H1 (cell line): ENCODE measurements around the gene RAB31. TPM values are rescaled to one million over a fixed set of nuclear protein-coding genes. Genes with fewer than 3 reads are reported as not detected.
A peak's percentile ranks its signal among the peaks of the same experiment; 100 is the strongest.

ENCODE experiments used
- CTCF ChIA-PET: fragments of 300-600 bp; sonication (Branson Sonifier 250); formaldehyde crosslinking; loops from one replicate; lab custom pipeline; 2021; ENCODE audit not compliant: partially characterized antibody; lab: Charles Lee
- POLR2A ChIA-PET: fragments of 300-600 bp; sonication (Branson Sonifier 250); formaldehyde crosslinking; loops from one replicate; lab custom pipeline; 2021; ENCODE audit warnings: inconsistent platforms; ENCODE audit not compliant: partially characterized antibody; lab: Charles Lee
- DNase-seq, 2 experiments: peaks; one replicate each; pipeline versions ENCODE4 v3.0.0 to v3.0.0-alpha.2; 2010 to 2022; ENCODE audit warnings: low spot score in 2 of 2, low read depth in 1 of 2, mixed read lengths in 1 of 2
- FAIRE-seq: peaks from 2 replicates; lab custom pipeline; 2011; peaks lifted over from hg19 to GRCh38; lab: Jason Lieb, UNC
- H2AFZ ChIP-seq: 2 replicates; pipeline ENCODE4 v1.8.1; 2012; ENCODE audit warnings: low read length, inconsistent platforms
- H2AK5ac ChIP-seq: 2 replicates; pipeline ENCODE4 v1.6.1; 2013; ENCODE audit warnings: low read depth, low read length
- H2BK120ac ChIP-seq: replicated peaks from 2 replicates; pipeline ENCODE3; 2013; ENCODE audit warnings: low read depth, low read length, inconsistent platforms
- H2BK12ac ChIP-seq: 2 replicates; pipeline ENCODE4 v1.6.1; 2013; ENCODE audit warnings: low read depth, low read length
- H2BK15ac ChIP-seq: 2 replicates; pipeline ENCODE4 v1.6.1; 2013; ENCODE audit warnings: low read length
- H2BK20ac ChIP-seq: 2 replicates; pipeline ENCODE4 v1.6.1; 2013; ENCODE audit warnings: low read length
- H2BK5ac ChIP-seq: 2 replicates; pipeline ENCODE4 v1.6.1; 2013; ENCODE audit warnings: low read depth, low read length
- H3K14ac ChIP-seq: 2 replicates; pipeline ENCODE4 v1.6.1; 2013; ENCODE audit warnings: inconsistent platforms; ENCODE audit not compliant: insufficient read length
- H3K18ac ChIP-seq: 2 replicates; pipeline ENCODE4 v1.6.1; 2013; ENCODE audit warnings: low read length; ENCODE audit errors: extremely low read depth
- H3K23ac ChIP-seq: 2 replicates; pipeline ENCODE4 v1.6.1; 2013; ENCODE audit warnings: inconsistent platforms; ENCODE audit not compliant: insufficient read length
- H3K23me2 ChIP-seq: 2 replicates; pipeline ENCODE4 v1.6.1; 2013; ENCODE audit warnings: low read depth, low read length
- H3K27ac ChIP-seq: 2 replicates; pipeline ENCODE4 v1.6.1; 2011; ENCODE audit warnings: low read depth, low read length, inconsistent platforms
- H3K27me3 ChIP-seq, 4 experiments: replicated peaks in 1 of 4; 1 replicate in 1 of 4; 2 replicates in 3 of 4; pipeline versions ENCODE4 v1.6.1 to v1.8.1; 2011 to 2013; ENCODE audit warnings: low read length in 3 of 4, mild to moderate bottlenecking in 3 of 4, inconsistent platforms in 2 of 4, mixed read lengths in 2 of 4, moderate library complexity in 1 of 4; ENCODE audit not compliant: control insufficient read depth in 3 of 4, insufficient read depth in 3 of 4; ENCODE audit errors: extremely low read depth in 1 of 4
- H3K36me3 ChIP-seq, 4 experiments: 2 replicates each; pipeline versions ENCODE4 v1.6.1 to v1.8.1; 2011 to 2013; ENCODE audit warnings: mild to moderate bottlenecking in 4 of 4, low read length in 3 of 4, moderate library complexity in 2 of 4, control low read depth in 1 of 4, inconsistent platforms in 1 of 4; ENCODE audit not compliant: insufficient read depth in 4 of 4, control insufficient read depth in 2 of 4
- H3K4ac ChIP-seq: replicated peaks from 2 replicates; pipeline ENCODE3; 2013; ENCODE audit warnings: low read length, low read depth, mixed read lengths, inconsistent platforms; ENCODE audit not compliant: insufficient read length
- H3K4me1 ChIP-seq, 4 experiments: replicated peaks in 1 of 4; 1 replicate in 1 of 4; 2 replicates in 3 of 4; pipeline versions ENCODE4 v1.6.1 to v1.8.1; 2011 to 2013; ENCODE audit warnings: low read length in 3 of 4, inconsistent platforms in 2 of 4, mixed read lengths in 1 of 4; ENCODE audit not compliant: insufficient read depth in 4 of 4, control insufficient read depth in 3 of 4
- H3K4me2 ChIP-seq, 2 experiments: 2 replicates each; pipeline versions ENCODE4 v1.6.1 to v1.8.1; 2011 to 2013; ENCODE audit warnings: low read depth in 2 of 2, low read length in 2 of 2, control low read depth in 1 of 2, inconsistent platforms in 1 of 2, mild to moderate bottlenecking in 1 of 2; ENCODE audit not compliant: insufficient read depth in 1 of 2
- H3K4me3 ChIP-seq, 4 experiments: fragments of 200-600, 300-600 bp in 1 of 4; sonication (generic), shearing (Covaris generic), sonication (Bioruptor Twin) in 1 of 4; 2 replicates each; pipeline versions ENCODE4 v1.5.1 to v1.8.1; 2011 to 2016; ENCODE audit warnings: low read length in 4 of 4, low read depth in 3 of 4, control low read depth in 2 of 4, inconsistent platforms in 2 of 4, mild to moderate bottlenecking in 2 of 4, mixed read lengths in 1 of 4, moderate library complexity in 1 of 4; ENCODE audit not compliant: insufficient read depth in 2 of 4; ENCODE audit errors: extremely low read depth in 1 of 4
- H3K56ac ChIP-seq: replicated peaks from 2 replicates; pipeline ENCODE3; 2013; ENCODE audit warnings: low read depth, mild to moderate bottlenecking, mixed read lengths, low read length, inconsistent platforms; ENCODE audit not compliant: insufficient read length
- H3K79me1 ChIP-seq: 2 replicates; pipeline ENCODE4 v1.6.1; 2013; ENCODE audit warnings: low read depth, low read length, control low read depth
- H3K79me2 ChIP-seq, 2 experiments: 2 replicates each; pipeline versions ENCODE4 v1.6.1 to v1.8.1; 2012 to 2013; ENCODE audit warnings: low read length in 2 of 2, mild to moderate bottlenecking in 2 of 2, inconsistent platforms in 1 of 2; ENCODE audit not compliant: insufficient read depth in 2 of 2, control insufficient read depth in 1 of 2
- H3K9ac ChIP-seq, 4 experiments: replicated peaks in 1 of 4; 1 replicate in 1 of 4; 2 replicates in 3 of 4; pipeline versions ENCODE4 v1.6.1 to v1.8.1; 2011 to 2013; ENCODE audit warnings: low read depth in 3 of 4, low read length in 3 of 4, control low read depth in 2 of 4, mild to moderate bottlenecking in 2 of 4, moderate library complexity in 2 of 4, inconsistent platforms in 1 of 4; ENCODE audit errors: extremely low read depth in 1 of 4
- H3K9me3 ChIP-seq, 2 experiments: 2 replicates each; pipeline versions ENCODE4 v1.6.1 to v1.8.1; 2012 to 2013; ENCODE audit warnings: mild to moderate bottlenecking in 2 of 2, moderate library complexity in 2 of 2, control low read depth in 1 of 2, inconsistent platforms in 1 of 2, low read depth in 1 of 2, low read length in 1 of 2, mixed read lengths in 1 of 2; ENCODE audit not compliant: insufficient read depth in 2 of 2
- H4K20me1 ChIP-seq, 2 experiments: replicated peaks in 1 of 2; 2 replicates each; pipeline versions ENCODE3 to v1.8.1; 2011 to 2013; ENCODE audit warnings: inconsistent platforms in 2 of 2, low read length in 2 of 2, mild to moderate bottlenecking in 1 of 2; ENCODE audit not compliant: insufficient read depth in 2 of 2, control insufficient read depth in 1 of 2
- H4K5ac ChIP-seq: 2 replicates; pipeline ENCODE4 v1.6.1; 2013; ENCODE audit warnings: low read length, low read depth, mixed read lengths, inconsistent platforms; ENCODE audit not compliant: insufficient read length
- H4K8ac ChIP-seq: 2 replicates; pipeline ENCODE4 v1.8.0; 2013; ENCODE audit warnings: mild to moderate bottlenecking, moderate library complexity, low read length, inconsistent platforms; ENCODE audit not compliant: insufficient read depth; ENCODE audit errors: extremely low read depth
- H4K91ac ChIP-seq: replicated peaks from 2 replicates; pipeline ENCODE3; 2013; ENCODE audit warnings: low read length, mixed read lengths, inconsistent platforms; ENCODE audit not compliant: insufficient read length
- CBX8 ChIP-seq: fragments of 300-800, 300-1000 bp; sonication (generic); IDR thresholded peaks from 2 replicates; pipeline ENCODE4 v1.7.1; 2016; ENCODE audit warnings: low read depth, low read length, borderline replicate concordance
- CHD1 ChIP-seq: IDR thresholded peaks from 2 replicates; pipeline ENCODE4 v1.6.1; 2012; ENCODE audit warnings: low read depth, low read length, improper control_type of control experiment
- EP300 ChIP-seq, 2 experiments: IDR thresholded peaks; 1 replicate in 1 of 2; 2 replicates in 1 of 2; pipeline ENCODE4 v1.6.1; 2011 to 2012; ENCODE audit warnings: low read depth in 2 of 2, low read length in 2 of 2, mild to moderate bottlenecking in 2 of 2, borderline replicate concordance in 1 of 2, inconsistent platforms in 1 of 2, moderate library complexity in 1 of 2
- FOSL1 ChIP-seq: IDR thresholded peaks from 2 replicates; pipeline ENCODE4 v1.6.1; 2011; ENCODE audit warnings: mild to moderate bottlenecking, low read depth, low read length, moderate library complexity; ENCODE audit not compliant: insufficient read depth
- JUN ChIP-seq: IDR thresholded peaks from 2 replicates; pipeline ENCODE4 v1.6.1; 2011; ENCODE audit warnings: low read depth, mild to moderate bottlenecking, improper control_type of control experiment, low read length
- KDM1A ChIP-seq: fragments of 200-600, 300-600 bp; sonication (generic); IDR thresholded peaks from 2 replicates; pipeline ENCODE4 v1.7.1; 2016; ENCODE audit warnings: mild to moderate bottlenecking, low read length, borderline replicate concordance
- NANOG ChIP-seq: IDR thresholded peaks from 2 replicates; pipeline ENCODE4 v1.6.1; 2011; ENCODE audit warnings: low read length, low read depth, mild to moderate bottlenecking, inconsistent platforms; ENCODE audit not compliant: insufficient read depth, poor library complexity, severe bottlenecking
- SIX5 ChIP-seq: IDR thresholded peaks from 2 replicates; pipeline ENCODE4 v1.6.1; 2011; ENCODE audit warnings: mild to moderate bottlenecking, low read depth, low read length
- SRF ChIP-seq: IDR thresholded peaks from 2 replicates; pipeline ENCODE4 v1.6.1; 2011; ENCODE audit warnings: mild to moderate bottlenecking, low read depth, low read length, moderate library complexity
- TAF1 ChIP-seq: IDR thresholded peaks from 2 replicates; pipeline ENCODE4 v1.6.1; 2011; ENCODE audit warnings: mild to moderate bottlenecking, low read depth, low read length
- TBP ChIP-seq: IDR thresholded peaks from 2 replicates; pipeline ENCODE4 v1.6.1; 2011; ENCODE audit warnings: low read depth, low read length, improper control_type of control experiment
- WGBS, 2 experiments: shearing (Covaris generic) in 1 of 2; methylation state at CpG; one replicate each; pipeline versions ENCODE4 v1.1.6 to v1.1.7; 2013 to 2015; ENCODE audit warnings: low lambda C conversion rate in 2 of 2, mixed read lengths in 2 of 2, inconsistent platforms in 1 of 2, low coverage in 1 of 2, missing lambda C conversion rate in 1 of 2; ENCODE audit not compliant: insufficient replicate concordance in 2 of 2, insufficient coverage in 1 of 2, insufficient read length in 1 of 2; ENCODE audit errors: extremely low coverage in 1 of 2, missing lambda C conversion rate in 1 of 2; 5-methylcytosine and 5-hydroxymethylcytosine counted together
- polyA plus RNA-seq, 7 experiments: library from polyadenylated mRNA; depleted of rRNA in 3 of 7; stranded (reverse) in 5 of 7; unstranded in 2 of 7; fragments of >200 nt in 5 of 7; fragments of 200-250 nt in 2 of 7; gene quantifications; 1 replicate in 5 of 7; 2 replicates in 1 of 7; 4 replicates in 1 of 7; pipeline versions ENCODE4 v1.2.1 to v1.2.3, GENCODE V29; 2011 to 2013; ENCODE audit warnings: missing spikeins in 2 of 7, mixed read lengths in 2 of 7
- total RNA-seq: library from RNA; stranded (reverse); fragmentation: NEBNext Ultra II Directional; extraction: Animal tissue kit (Norgen Biotek cat#: 25700); gene quantifications from 2 replicates; pipeline ENCODE4 v1.2.1, GENCODE V29; 2021
- TF ChIP-seq, protein P1 (sequence below): IDR thresholded peaks from 2 replicates; pipeline ENCODE4 v1.6.1; 2011; ENCODE audit warnings: low read length, improper control_type of control experiment

Gene RAB31
- total and polyA plus RNA-seq, 2 of the 8 experiments (the other 6 are each of a cell fraction or from before 2014, with no cell fraction given): 15.2 to 40.9 TPM

DNA sequence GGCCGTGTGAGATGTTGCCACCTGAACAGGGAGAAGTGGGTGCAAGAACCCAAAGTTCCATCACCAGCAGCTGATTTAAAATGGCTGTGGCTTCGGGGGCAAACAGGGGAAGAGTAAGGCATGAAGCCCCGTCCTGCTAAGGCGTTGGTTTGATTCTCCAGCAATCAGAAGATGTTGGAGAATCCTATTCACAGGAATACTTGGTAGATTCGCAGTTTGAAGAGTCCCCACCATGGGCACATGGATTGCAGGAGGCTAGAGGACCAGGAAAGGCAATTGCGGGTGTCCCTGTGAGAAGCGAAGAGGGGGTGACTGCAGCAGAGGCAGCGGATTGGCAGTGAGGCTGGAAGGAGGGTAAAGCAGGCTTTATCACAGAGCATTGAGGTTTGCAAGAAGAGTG, 131.1 kb downstream of the RAB31 start:
- 92% methylated on average over 8 of the region's 8 CpGs; no CpG with 5 or more reads in 1 of the 2 experiments for WGBS, 2 experiments
- FAIRE-seq: no peak
- no peak overlapping the region for H4K8ac ChIP-seq
- DNase-seq: no peak
- no peak overlapping the region for H3K14ac ChIP-seq
- no peak overlapping the region; the same call in 1 of the 2 replicates for H3K18ac ChIP-seq
- H3K23me2 ChIP-seq: no peaks in the 10 kb centered on the region
- H2AFZ ChIP-seq: no peak overlapping the region
- peak overlapping the region; percentile 82; the same call in 1 of the 2 replicates for H2BK20ac ChIP-seq
- no peaks in the 10 kb centered on the region for H3K36me3 ChIP-seq
- H2BK5ac ChIP-seq: peak overlapping the region; percentile 23; the same call in 1 of the 2 replicates
- no peak overlapping the region for H4K91ac ChIP-seq
- H3K27me3 ChIP-seq: no peaks in the 10 kb centered on the region
- H2BK12ac ChIP-seq: peak overlapping the region; percentile 56
- ChIA-PET POLR2A (no interaction called here), CTCF (interaction anchor here (0.6 to 1.3 kb wide), 3 partner anchors 8 to 30 kb away, joined by 3 read pairs; no protein-coding TSS in a partner anchor)
- H2BK120ac ChIP-seq: no peak overlapping the region
- H3K79me1 ChIP-seq: peaks cover 3% of the 10 kb centered on the region
- H4K5ac ChIP-seq: no peak overlapping the region
- no peak overlapping the region for H3K4me2 ChIP-seq
- H3K56ac ChIP-seq: no peak overlapping the region
- peak overlapping the region; percentile 28 for H3K4ac ChIP-seq
- H3K4me1 ChIP-seq: peaks cover 13 to 37% (median 15%) of the 10 kb centered on the region in 4 experiments
- peak overlapping the region; percentile 54; the same call in 1 of the 2 replicates for H3K27ac ChIP-seq
- no peaks in the 10 kb centered on the region for H3K79me2 ChIP-seq
- peak overlapping the region; percentile 78; the same call in 1 of the 2 replicates for H2AK5ac ChIP-seq
- no peaks in the 10 kb centered on the region for H3K9me3 ChIP-seq
- H3K4me3 ChIP-seq: no peak overlapping the region
- H4K20me1 ChIP-seq: no peaks in the 10 kb centered on the region
- H3K23ac ChIP-seq: no peak overlapping the region
- H3K9ac ChIP-seq: no peak overlapping the region
- peak overlapping the region; percentile 25; the same call in 1 of the 2 replicates for H2BK15ac ChIP-seq
- TF ChIP-seq, protein P1, sequence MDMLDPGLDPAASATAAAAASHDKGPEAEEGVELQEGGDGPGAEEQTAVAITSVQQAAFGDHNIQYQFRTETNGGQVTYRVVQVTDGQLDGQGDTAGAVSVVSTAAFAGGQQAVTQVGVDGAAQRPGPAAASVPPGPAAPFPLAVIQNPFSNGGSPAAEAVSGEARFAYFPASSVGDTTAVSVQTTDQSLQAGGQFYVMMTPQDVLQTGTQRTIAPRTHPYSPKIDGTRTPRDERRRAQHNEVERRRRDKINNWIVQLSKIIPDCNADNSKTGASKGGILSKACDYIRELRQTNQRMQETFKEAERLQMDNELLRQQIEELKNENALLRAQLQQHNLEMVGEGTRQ: no peak
- TF ChIP-seq FOSL1 (no peak), CHD1 (no peak), NANOG (no peak), EP300 (IDR thresholded peaks at IDR 0.05; ENCODE audit: borderline replicate concordance in 1 of 2, low read depth in 2 of 2, low read length in 2 of 2) (no peak), KDM1A (no peak), JUN (no peak), CBX8 (no peak), TBP (no peak), TAF1 (no peak), SIX5 (no peak), SRF (no peak)
